HEK293 (cell line): ENCODE data around the gene KRTAP10-4.
"Not testable (repeated sequence)": the region's sequence is repeated elsewhere in the genome, so short reads cannot be mapped to it uniquely, and the experiment has no call there.

Experiments used
- CTCF ChIP-seq: fragments of 450-650 bp; formaldehyde crosslinking; IDR thresholded peaks from 2 replicates; pipeline ENCODE4 v1.5.1; 2016; ENCODE audit warnings: missing biosample characterization, missing genetic modification characterization
- ZNF530 ChIP-seq: fragments of 450-650 bp; formaldehyde crosslinking; IDR thresholded peaks from 2 replicates; pipeline ENCODE4 v1.5.1; 2016; ENCODE audit warnings: low read depth, missing biosample characterization, missing genetic modification characterization

- TF ChIP-seq CTCF, ZNF530 (tag by site-specific recombination): not testable (repeated sequence)
Measured at GRCh38 chr21:44573630-44574456, at the start of gene KRTAP10-4.
